Kidney epithelial cell (primary cell): ENCODE measurements around the gene SMIM22. TPM values are rescaled to one million over a fixed set of nuclear protein-coding genes. Genes with fewer than 3 reads are reported as not detected.

ENCODE experiments used
- DNase-seq: peaks from one replicate; pipeline ENCODE4 v3.0.0-alpha.2; 2010; ENCODE audit warnings: low read depth
- H3K27me3 ChIP-seq: 2 replicates; pipeline ENCODE4 v1.6.0; 2011; ENCODE audit warnings: low read length; ENCODE audit not compliant: control insufficient read depth, insufficient read depth
- H3K36me3 ChIP-seq: 2 replicates; pipeline ENCODE4 v1.5.1; 2011; ENCODE audit warnings: low read length; ENCODE audit not compliant: control insufficient read depth, insufficient read depth
- H3K4me3 ChIP-seq: 2 replicates; pipeline ENCODE4 v1.5.1; 2011; ENCODE audit warnings: low read depth, mild to moderate bottlenecking, control low read depth, low read length
- CTCF ChIP-seq: IDR thresholded peaks from 2 replicates; pipeline ENCODE4 v1.5.1; 2011; ENCODE audit warnings: mild to moderate bottlenecking, moderate library complexity, low read length, control low read depth, inconsistent platforms; ENCODE audit not compliant: insufficient read depth, poor library complexity, severe bottlenecking
- total RNA-seq: library from RNA; depleted of rRNA; stranded (reverse); fragments of >200 nt; gene quantifications from 2 replicates; pipeline ENCODE4 v1.2.3, GENCODE V29; 2015

SMIM22 gene
- total RNA-seq, 1 donor from 2014 or later, result not detected

- no peak overlapping the region for H3K4me3 ChIP-seq
- no peak for TF ChIP-seq CTCF
- DNase-seq, result no peak
- peaks cover 1% of the 10 kb centered on the region for H3K36me3 ChIP-seq
- no peaks in the 10 kb centered on the region for H3K27me3 ChIP-seq
Measured at GRCh38 chr16:4825196-4825595, 30.0 kb downstream of the SMIM22 start.

GRCh38 chr16:4826526-4826925 is 31.4 kb downstream of the SMIM22 start:
- Histone ChIP-seq H3K4me3 (no peak overlapping the region), H3K36me3 (no peaks in the 10 kb centered on the region), H3K27me3 (no peaks in the 10 kb centered on the region)
- TF ChIP-seq CTCF, result no peak
- DNase-seq, result no peak

- Histone ChIP-seq H3K36me3 (no peaks in the 10 kb centered on the region), H3K27me3 (no peaks in the 10 kb centered on the region), H3K4me3 (no peak overlapping the region)
- no peak for TF ChIP-seq CTCF
- no peak for DNase-seq
Measured at GRCh38 chr16:4826980-4827379, 31.8 kb downstream of the SMIM22 start.

- Histone ChIP-seq H3K27me3 (no peaks in the 10 kb centered on the region), H3K36me3 (no peaks in the 10 kb centered on the region), H3K4me3 (no peak overlapping the region)
- TF ChIP-seq CTCF, result no peak
- DNase-seq, result no peak
Measured at GRCh38 chr16:4828567-4829321, 33.6 kb downstream of the SMIM22 start.

- no peak for DNase-seq
- Histone ChIP-seq H3K36me3 (no peaks in the 10 kb centered on the region), H3K27me3 (no peaks in the 10 kb centered on the region), H3K4me3 (no peak overlapping the region)
- TF ChIP-seq CTCF, result no peak
Measured at GRCh38 chr16:4830408-4830807, 35.2 kb downstream of the SMIM22 start.

GRCh38 chr16:4831616-4832015 is 36.4 kb downstream of the SMIM22 start:
- TF ChIP-seq CTCF, result no peak
- no peaks in the 10 kb centered on the region for H3K36me3 ChIP-seq
- no peaks in the 10 kb centered on the region for H3K27me3 ChIP-seq

More at GRCh38 chr16:4831616-4832015, 36.4 kb downstream of the SMIM22 start:
- no peak for DNase-seq
- no peak overlapping the region for H3K4me3 ChIP-seq
